Measurements from ENCODE around the gene IMMP2L. TPM values are rescaled to one million over a fixed set of nuclear protein-coding genes. Genes with fewer than 3 reads are reported as not detected.
"Not testable (repeated sequence)": the region's sequence is repeated elsewhere in the genome, so short reads cannot be mapped to it uniquely, and the experiment has no call there.

The IMMP2L gene
- total RNA-seq, 1 experiment from 2014 or later: 8.7 TPM

DNA sequence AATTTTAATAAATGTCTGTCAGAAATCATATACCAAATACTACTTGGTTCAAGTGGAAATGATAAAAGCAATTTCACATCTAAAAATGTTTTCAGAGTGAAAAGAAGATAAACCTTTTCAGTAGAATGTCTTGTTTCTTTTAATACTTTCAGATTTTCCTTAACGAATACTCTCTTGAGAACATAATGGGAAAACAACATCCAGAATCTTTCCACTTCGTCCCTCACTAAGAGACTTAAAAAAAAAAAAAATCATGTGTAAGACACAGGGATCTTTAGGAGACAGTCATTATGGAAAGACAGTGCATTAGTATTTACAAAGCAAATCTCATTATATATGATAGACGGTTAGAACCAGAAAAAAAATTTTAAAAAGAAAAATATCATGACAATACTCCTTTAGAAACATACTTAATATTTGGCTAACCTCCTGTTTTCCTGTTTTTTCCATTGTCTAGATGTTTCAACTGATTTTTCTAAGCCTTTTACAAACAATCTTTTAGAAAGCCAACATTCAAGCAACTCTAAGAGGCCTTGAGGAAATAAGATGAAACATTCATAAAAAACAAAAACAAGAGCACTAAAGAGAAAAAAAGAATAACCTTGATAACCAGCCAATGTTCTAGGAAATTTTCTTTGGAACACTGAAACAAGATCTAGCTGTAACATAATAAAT is 811.2 kb downstream of the IMMP2L start:
- DNase-seq (ENCODE audit: low spot score): no peak

DNA sequence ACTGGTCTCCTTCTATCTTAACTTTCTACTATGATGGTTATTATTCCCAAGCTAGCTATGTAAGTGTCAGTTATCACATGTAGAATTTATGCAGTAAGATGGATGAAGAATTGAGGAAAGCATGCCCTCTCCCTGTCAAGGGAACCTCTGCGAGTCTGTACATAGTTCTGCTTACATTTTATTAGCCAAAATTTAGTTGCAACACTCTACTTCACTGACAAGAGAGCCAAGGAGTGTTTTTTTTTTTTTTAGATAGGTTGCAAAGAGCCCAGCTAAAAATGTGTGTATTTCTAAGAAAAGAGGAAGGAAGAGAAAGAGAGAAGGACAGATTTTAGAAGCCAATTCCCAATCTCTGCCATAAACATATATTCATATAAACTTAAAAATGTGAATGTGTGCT is 829.1 kb downstream of the IMMP2L start:
- DNase-seq (ENCODE audit: low spot score): no peak

DNA sequence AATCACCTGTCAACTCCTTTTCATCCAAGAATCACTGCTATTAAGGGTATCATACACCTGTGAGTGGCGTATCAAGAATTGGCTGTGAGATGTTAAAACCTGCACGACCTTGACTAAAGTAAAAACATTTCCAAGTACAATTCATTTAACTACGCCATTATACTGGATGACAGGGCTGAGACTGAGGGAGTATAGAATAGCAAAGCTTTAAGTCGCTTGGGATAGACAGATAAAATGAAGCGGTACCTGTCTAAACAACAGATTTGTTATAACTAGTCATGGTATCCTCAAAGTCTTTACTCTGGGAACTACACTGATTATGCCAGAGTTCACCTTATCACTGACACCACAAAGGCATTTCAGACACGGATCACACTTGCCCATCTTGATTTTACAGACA is 837.5 kb downstream of the IMMP2L start:
- DNase-seq (ENCODE audit: low spot score): no peak

DNA sequence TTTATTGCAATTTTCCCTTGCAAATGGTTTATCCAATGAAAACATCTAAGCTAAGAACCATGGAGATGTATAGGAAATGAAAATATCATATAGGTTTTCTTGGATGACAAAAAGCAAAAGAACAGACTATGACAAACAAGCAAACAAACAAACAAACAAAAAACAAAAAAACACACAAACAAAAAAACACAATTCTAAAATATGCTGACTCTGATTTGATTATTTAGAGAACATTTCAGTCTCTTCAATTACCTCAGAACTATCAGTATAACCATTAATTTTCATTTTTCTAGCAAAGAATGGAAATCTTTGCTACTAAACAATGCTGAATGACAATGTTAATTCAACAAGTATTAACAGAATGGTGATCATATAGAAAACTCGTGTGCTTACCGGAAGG is 840.9 kb downstream of the IMMP2L start:
- no peak for DNase-seq (ENCODE audit: low spot score)

DNA sequence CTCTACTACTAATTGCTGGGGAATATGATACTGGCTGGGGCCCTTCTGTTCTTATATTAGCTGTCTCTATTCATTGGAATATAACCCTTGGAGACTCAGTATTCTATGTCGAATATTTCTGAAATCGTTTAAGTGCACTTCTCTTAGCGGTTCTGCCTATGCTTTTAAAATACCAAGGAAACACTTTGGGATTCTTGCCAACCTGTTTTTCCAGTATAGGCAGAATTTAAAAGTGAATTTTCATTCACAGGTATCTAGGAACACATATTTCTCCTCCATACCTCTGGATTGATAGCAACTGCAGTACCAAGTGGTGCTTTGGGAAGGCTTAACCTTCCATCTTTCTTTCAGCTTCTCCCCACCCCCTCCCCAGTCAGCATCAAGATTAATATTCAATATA is 841.7 kb downstream of the IMMP2L start:
- no peak for DNase-seq (ENCODE audit: low spot score)

DNA sequence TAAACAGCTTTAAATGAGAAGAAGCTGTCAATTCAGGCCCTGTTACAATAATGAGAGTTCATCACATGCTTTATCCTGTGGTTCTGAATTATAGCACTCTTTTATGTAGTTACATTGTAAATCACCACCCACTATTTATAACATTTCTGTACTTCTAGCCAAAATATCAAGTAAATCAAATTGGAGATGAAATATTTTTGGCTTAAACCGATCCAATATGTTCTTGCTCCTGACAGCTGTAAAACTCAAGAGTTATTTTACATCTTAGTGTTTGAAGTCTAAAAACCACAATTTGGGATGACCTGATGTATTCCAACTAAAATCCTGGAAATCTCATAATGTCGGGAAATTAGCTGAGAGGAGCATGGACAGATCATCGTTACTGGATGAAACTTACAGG is 842.6 kb downstream of the IMMP2L start:
- DNase-seq (ENCODE audit: low spot score): no peak

DNA sequence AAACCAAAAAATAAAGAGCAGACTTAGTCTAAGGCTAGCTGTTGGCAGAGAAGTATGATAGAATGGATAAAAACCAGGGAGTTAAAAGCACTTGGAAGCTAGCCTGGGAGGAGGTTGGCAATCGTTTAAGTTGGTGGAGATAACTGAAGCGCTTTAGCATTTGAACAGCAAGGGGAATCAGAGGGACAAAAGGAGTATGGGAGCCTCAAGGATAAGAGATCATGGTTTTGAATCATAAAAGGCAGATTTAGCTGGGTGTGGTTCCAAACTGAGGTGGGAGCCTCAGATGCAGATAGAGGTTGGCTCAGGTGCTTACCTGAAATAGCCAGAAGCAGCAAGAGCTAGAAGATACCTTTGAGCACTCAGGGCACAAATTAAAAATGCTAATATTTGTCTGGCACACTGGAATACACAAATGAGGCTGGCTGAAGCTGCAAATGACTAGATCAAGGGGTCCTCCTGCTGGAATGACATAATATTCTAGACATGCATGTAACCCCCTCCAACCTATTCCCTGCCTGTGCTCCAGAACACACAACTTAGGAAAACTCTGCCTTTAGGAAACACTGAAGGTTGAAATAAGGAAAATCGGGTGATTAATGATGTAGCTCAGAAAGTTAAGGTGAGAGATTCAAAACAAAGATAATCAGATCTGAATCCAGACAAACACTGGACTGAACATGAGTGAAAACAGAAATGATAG is 843.6 kb downstream of the IMMP2L start:
- no peak for DNase-seq (ENCODE audit: low spot score)

DNA sequence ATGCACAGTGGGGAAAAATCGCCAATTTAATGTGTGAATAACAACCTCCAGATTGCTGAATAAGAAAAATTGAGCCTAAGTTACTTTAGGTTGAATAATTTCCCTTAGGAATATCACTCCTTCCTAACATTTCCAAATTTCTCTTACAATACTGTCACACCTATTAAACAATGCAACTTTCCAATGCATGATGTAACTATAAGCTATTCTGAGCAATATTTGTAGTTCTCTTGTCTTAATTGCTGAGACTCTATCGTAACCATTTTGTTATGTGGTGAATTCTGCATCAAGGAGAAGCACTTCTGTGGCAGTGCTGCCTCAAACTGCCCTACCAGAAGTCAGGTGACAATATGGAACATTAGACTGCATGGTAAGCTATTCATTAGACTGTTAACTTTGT is 858.1 kb downstream of the IMMP2L start:
- no peak for DNase-seq (ENCODE audit: low spot score)

DNA sequence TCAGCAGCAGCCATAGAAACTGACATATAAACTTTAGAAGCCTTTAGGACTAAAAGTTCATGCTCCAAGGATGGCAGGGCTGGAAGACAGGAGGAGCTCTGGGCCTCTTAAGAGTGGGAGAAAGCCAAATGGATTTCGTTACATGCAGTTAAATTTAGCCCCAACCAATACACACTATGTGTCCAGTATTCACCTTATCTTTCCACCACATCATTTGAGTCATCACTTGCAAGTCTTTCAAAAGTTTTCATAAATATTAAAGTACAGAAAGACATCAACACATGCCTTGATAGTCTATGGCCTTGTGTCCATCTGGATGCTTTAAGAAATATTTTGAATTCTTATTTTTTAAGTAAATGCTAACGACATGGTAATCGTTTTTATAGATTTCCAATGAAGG is 863.7 kb downstream of the IMMP2L start:
- DNase-seq (ENCODE audit: low spot score): no peak

DNA sequence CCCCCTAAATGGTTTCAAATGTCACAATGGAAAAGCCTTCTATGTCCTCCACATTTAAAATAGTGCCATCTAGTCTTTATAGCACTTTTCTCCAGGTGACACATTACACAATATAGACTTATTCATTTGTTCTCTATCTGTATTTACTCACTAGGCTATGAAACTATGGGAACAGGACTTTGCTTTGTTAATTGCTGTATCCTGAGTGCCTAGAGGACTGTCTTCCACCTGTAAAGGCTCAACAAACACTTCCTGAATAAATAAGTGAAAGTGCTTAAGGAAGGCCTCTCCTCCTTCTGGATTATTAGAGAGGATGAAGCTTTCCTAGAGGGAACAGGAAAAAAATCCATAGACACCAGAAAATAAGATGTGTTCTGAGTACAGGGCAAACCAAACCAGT is 868.9 kb downstream of the IMMP2L start:
- DNase-seq (ENCODE audit: low spot score): no peak

DNA sequence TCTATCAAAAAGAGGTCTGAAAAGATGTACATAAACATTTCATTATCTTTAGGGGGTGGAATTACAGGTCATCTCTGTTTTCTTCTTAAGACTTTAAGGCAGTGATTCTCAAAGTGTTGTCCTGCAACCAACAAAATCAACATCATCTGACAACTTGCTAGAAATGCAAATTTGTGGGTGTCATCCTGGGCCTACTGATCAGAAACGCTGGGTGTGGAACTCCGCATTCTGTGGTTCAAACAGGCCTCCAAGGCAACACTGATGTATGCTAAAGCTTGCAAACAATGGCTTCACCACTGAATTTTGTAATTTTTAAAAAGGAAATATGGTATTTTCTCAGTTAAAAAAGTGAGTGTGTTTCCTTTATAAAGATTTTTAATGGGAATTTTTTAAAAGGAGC is 873.4 kb downstream of the IMMP2L start:
- DNase-seq (ENCODE audit: low spot score): no peak

DNA sequence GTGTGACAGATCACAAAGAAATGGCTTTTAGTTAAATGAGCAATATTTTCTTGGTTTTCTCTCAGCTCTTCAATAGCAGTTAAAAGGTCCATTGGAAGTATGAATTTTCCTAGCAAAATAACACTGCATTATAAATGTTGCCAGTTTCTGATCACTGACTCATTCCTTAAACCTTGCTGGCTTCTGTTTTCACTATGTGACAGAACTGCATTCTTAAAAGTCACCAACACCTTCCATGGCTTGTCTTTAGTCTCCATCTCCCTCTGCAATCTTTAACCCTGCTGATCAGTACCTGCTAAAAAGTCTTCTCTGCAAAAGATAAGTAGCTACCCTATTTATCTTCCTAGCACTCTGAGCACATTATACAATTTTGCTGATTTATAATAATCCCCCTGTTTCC is 876.4 kb downstream of the IMMP2L start:
- DNase-seq (ENCODE audit: low spot score): no peak

DNA sequence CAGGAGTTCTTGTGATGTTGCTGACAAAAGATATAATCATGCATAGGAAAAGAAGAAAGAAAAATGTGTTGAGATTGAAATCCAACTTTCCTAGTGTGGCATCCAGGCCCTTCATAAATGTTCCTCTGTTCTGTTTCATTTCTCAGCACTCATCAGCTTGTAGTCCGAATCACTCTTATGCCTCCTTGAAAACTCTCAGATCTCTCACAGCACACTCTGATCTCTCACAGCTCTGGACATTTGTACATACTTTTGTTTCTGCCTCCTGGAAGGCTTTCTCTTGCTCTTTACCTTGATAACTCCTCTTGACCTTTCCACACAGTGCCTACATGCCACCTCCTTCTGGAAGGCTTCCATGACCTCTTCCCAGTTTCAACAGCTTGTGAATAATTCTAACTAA is 880.4 kb downstream of the IMMP2L start:
- no peak for DNase-seq (ENCODE audit: low spot score)

DNA sequence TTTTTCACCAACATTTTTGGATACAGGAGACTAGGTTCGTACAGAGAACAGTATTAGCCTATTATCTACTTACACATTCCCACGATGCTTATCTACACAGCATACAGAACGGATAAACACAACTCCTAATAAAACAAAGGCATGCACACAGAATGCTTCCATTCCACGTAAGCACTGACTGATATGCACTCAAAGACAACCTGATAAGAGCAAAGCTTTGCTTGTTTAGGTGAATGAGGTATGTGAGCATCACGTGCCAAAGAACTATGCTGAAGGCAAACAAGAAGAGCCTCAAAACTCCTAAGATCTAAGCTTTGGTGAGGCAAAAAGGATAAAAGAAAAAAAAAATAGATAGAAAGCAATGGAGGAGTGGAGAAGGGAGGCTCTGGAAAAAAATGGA is 884.9 kb downstream of the IMMP2L start:
- no peak for DNase-seq (ENCODE audit: low spot score)

DNA sequence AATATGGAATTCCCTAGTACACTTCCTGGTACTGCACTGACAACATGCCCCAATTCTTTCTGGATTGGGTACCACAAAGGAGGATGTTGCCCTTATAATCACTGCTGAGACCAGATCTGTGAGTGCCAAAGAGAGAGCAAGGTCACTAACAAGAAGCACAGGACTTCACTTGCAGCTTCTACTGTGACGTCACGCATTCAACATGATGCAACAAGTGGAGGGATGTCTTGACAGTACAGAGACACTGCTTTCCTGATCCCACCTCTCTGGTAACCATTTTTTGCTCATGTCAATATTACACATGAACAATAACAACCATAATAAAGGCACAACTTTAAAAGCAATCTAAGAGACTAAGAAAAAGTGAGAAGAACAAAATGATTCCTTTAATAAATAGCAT is 885.5 kb downstream of the IMMP2L start:
- no peak for DNase-seq (ENCODE audit: low spot score)

DNA sequence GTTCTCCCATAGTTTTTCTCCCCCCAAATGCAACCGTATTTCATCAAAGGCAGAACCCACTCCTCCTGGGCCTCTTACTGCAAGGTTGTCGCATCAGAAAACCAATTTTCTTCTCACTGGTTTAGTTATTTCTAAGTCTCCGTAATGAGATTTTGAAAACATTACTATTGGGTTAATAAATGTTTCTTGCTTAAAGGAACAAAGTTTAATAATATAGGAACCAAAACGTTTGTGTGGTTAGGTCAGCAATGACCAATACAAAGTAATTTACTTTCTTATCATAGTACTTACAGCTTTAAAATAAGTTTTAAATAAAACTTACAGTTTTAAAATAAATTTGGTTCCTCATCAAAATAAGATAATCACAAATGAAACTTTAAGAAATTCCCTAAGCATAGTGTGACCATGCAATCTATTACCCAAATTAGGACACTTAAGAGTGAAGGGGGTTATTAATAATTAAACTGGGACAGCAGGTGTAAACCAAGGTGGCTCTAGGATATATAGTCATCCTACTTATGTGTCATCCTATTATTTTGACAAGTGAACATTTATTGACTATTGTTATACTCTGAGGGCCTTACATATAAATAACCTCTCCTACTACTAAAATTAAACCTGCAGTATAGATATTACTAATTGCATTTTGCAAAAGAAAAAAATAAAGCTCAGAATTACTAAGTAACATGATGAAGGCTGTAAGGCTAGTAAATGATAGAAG is 886.7 kb downstream of the IMMP2L start:
- DNase-seq (ENCODE audit: low spot score): no peak

DNA sequence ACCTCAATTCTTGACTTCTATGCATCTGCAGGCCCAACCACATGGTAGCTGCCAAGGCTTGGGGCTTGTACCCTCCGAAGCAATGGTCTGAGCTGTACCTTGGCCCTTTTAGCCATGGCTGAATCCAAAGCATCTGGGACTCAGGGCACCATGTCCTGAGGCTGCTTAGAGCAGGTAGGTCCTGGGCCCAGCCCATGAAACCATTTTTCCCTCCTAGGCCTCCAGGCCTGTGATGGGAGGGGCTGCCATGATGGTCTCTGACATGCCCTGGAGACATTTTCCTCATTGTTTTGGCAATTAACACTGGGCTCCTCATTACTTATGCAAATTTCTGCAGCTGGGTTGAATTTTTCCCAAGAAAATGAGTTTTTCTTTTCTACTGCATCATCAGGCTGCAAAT is 889.1 kb downstream of the IMMP2L start:
- no peak for DNase-seq (ENCODE audit: low spot score)

DNA sequence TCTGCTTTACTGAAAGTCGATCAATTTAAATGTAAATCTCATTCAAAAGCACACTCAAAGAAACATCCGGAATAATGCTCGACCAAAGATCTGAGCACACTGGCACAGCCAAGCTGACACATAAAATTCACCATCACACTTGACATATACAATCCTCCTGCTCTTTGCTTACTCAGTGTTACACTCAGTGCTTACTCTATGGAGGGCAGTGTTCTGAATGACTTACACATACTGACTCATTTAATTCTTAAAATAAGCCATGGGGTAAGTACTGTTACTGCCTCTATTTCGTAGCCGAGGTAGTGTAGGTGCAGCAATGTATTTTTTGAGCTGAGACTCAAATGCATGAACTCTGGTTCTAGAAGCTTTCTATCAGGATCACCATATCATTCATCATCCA is 892.9 kb downstream of the IMMP2L start:
- no peak for DNase-seq (ENCODE audit: low spot score)

DNA sequence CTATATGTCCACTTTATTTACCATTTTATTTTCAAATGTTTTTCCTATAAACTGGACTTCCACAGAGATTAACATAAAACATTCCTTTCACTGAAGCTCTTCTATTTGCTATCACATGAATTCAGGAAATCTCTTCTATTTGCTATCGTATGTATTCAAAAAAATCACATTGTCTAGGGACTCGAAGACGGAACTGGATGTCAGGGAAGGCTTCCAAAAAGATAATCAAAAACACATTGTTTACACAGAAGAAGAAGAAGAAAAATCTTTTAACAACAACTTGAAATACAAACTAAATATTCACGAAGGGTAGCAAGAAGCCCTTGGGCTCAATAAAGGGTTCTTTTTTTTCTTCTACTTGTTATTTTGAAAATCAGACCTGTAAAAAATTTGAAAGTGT is 897.5 kb downstream of the IMMP2L start:
- no peak for DNase-seq (ENCODE audit: low spot score)

DNA sequence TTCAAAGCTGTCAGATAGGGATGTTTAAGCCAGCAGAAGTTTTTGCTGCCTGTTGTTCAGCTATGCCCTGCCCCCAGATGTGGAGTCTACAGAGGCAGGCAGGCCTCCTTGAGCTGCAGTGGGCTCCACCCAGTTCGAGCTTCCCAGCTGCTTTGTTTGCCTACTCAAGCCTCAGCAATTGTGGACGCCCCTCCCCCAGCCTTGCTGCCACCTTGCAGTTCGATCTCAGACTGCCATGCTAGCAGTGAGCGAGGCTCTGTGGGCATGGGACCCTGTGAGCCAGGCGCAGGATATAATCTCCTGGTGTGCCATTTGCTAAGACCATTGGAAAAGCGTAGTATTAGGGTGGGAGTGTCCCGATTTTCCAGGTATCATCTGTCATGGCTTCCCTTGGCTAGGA is 901.7 kb downstream of the IMMP2L start:
- DNase-seq (ENCODE audit: low spot score): not testable (repeated sequence)

DNA sequence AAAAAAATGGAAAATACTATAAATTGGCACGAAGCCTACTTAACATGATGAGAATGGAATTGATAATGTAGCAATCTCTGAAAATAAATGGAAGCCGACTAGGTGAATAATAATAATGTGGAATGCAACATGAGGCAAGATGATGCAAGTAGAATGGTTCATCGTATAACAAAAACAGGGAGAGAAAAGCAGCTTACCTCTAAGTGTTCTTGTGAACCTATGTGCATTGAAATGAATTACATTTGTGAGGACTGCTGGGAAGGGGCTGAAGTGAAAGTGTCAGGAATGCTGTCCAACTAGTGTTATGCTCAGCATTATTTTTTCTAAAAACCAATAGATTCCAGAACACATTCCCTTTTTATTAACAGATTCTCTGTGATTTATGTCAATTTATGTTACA is 912.0 kb downstream of the IMMP2L start:
- no peak for DNase-seq (ENCODE audit: low spot score)

DNA sequence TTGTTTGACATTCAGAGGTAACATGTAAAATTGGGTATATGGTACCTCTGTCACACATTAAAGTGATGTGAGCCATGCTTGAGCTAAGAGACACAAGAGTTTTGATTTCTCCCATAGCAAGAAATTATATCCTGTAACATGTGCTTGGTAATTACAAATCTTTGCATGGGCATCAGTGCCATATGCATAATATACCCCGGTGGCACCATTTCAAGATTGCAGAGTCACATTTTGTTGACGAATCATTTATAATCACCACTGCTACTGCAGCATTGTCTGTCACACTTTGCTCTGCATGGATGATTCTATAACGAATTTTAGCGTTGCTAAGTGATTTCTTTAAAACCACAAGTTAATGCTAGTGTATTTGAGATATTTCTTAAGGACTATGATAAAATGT is 915.0 kb downstream of the IMMP2L start:
- no peak for DNase-seq (ENCODE audit: low spot score)

DNA sequence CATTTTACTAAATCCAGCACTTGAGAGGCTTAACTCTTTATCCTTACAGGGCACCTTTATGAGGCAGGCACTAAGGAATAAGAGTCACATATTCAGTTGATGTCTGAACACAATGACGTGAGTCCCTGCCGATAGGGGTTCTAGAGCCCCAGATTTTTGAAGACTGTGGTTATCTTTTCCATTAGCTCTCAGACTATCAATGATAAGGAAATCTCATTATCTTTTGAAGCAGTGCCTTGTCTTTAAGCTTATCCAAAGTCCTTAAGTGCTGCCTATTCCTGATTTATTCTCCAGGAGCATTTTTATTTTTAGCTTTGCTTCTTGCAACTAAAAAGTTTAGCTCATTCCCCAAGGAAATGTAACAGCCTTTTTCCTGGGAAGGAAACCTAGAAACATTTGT is 915.5 kb downstream of the IMMP2L start:
- DNase-seq (ENCODE audit: low spot score): no peak
